ENCODE measurements around the gene GBP4. TPM values are rescaled to one million over a fixed set of nuclear protein-coding genes. Genes with fewer than 3 reads are reported as not detected.
A peak's percentile ranks its signal among the peaks of the same experiment; 100 is the strongest.
"Not testable (repeated sequence)": the region's sequence is repeated elsewhere in the genome, so short reads cannot be mapped to it uniquely, and the experiment has no call there.

GBP4 gene
- total RNA-seq: 1 to 10 TPM in 2 of 8 experiments, under 1 TPM in 5, not detected in 1; 0.21 to 1.9 (median 0.40) TPM

- H3K4me1 ChIP-seq (replicated peaks in 1 of 2): no peaks in the 10 kb centered on the region
- no peak within 1 kb of the TSS for H3K27ac ChIP-seq
- H3K4me3 ChIP-seq: no peak within 1 kb of the TSS
- peak in 1 of 8 experiments; percentile 50 for ATAC-seq (replicated peaks in 6 of 8)
- 29 to 90% (median 78%) methylated on average over 4 to 14 of the region's 21 CpGs; no CpG with 5 or more reads in 2 of the 10 experiments for WGBS, 10 experiments
- in situ Hi-C loops (cut with MboI; ENCODE audit: low pct_unique_long_range_greater_than_20kb in 2 of 9, low sequenced_read_pairs in 9 of 9, unreplicated experiment in 9 of 9): no loop called here
These were observed at the start of gene GBP4 for GRCh38 chr1:89198491-89199072. TSS of gene GBP4 (minus strand) at chr1:89198942. CDS start at chr1:89198834, 108 bp downstream.

- 42 to 96% (median 83%) methylated on average over 1 to 3 of the region's 3 CpGs; no CpG with 5 or more reads in 1 of the 10 experiments for WGBS, 10 experiments
- Histone ChIP-seq H3K4me1 (replicated peaks in 1 of 2) (no peaks in the 10 kb centered on the region), H3K4me3 (no peak overlapping the region), H3K27ac (no peak overlapping the region)
- no peak for ATAC-seq (replicated peaks in 6 of 8)
- in situ Hi-C loops (cut with MboI; ENCODE audit: low pct_unique_long_range_greater_than_20kb in 2 of 9, low sequenced_read_pairs in 9 of 9, unreplicated experiment in 9 of 9): no loop called here
These were observed 44.3 kb upstream of the GBP4 start for GRCh38 chr1:89243046-89243445.

GRCh38 chr1:89221341-89221740 lies 22.6 kb upstream of the GBP4 start:
- Histone ChIP-seq H3K27ac (no peak overlapping the region), H3K4me3 (no peak overlapping the region), H3K4me1 (replicated peaks in 1 of 2) (no peaks in the 10 kb centered on the region)
- WGBS, 10 experiments: 10 to 78% (median 56%) methylated on average over 1 of the region's 1 CpG; no CpG with 5 or more reads in 3 of the 10 experiments
- ATAC-seq (replicated peaks in 6 of 8): no peak
- in situ Hi-C loops (cut with MboI; ENCODE audit: low pct_unique_long_range_greater_than_20kb in 2 of 9, low sequenced_read_pairs in 9 of 9, unreplicated experiment in 9 of 9): loop anchor here in 1 of 9 experiments (25.0 kb wide), 1 partner anchor 91 kb away; no protein-coding TSS in a partner anchor

- not testable (repeated sequence) for H3K27ac ChIP-seq; ATAC-seq (replicated peaks in 6 of 8); H3K4me1 ChIP-seq (replicated peaks in 1 of 2); H3K4me3 ChIP-seq
- in situ Hi-C loops (cut with MboI; ENCODE audit: low pct_unique_long_range_greater_than_20kb in 2 of 9, low sequenced_read_pairs in 9 of 9, unreplicated experiment in 9 of 9): loop anchor here in 1 of 9 experiments (25.0 kb wide), 1 partner anchor 92 kb away; no protein-coding TSS in a partner anchor
These were observed 21.1 kb upstream of the GBP4 start for GRCh38 chr1:89219851-89220250.

GRCh38 chr1:89218941-89219340 lies 20.2 kb upstream of the GBP4 start:
- in situ Hi-C loops (cut with MboI; ENCODE audit: low pct_unique_long_range_greater_than_20kb in 2 of 9, low sequenced_read_pairs in 9 of 9, unreplicated experiment in 9 of 9): loop anchor here in 1 of 9 experiments (25.0 kb wide), 1 partner anchor 93 kb away; no protein-coding TSS in a partner anchor
- H3K4me3 ChIP-seq; H3K27ac ChIP-seq; ATAC-seq (replicated peaks in 6 of 8); H3K4me1 ChIP-seq (replicated peaks in 1 of 2): not testable (repeated sequence)
- WGBS, 10 experiments: 10 to 76% (median 51%) methylated on average over 2 to 3 of the region's 3 CpGs; no CpG with 5 or more reads in 2 of the 10 experiments

- no peaks in the 10 kb centered on the region for H3K4me1 ChIP-seq (replicated peaks in 1 of 2)
- ATAC-seq (replicated peaks in 6 of 8): no peak
- H3K4me3 ChIP-seq: no peak overlapping the region
- WGBS, 10 experiments: 33 to 88% (median 67%) methylated on average over 1 of the region's 1 CpG; no CpG with 5 or more reads in 1 of the 10 experiments
- in situ Hi-C loops (cut with MboI; ENCODE audit: low pct_unique_long_range_greater_than_20kb in 2 of 9, low sequenced_read_pairs in 9 of 9, unreplicated experiment in 9 of 9): loop anchor here in 1 of 9 experiments (25.0 kb wide), 1 partner anchor 99 kb away; no protein-coding TSS in a partner anchor
- no peak overlapping the region for H3K27ac ChIP-seq
These were observed 14.6 kb upstream of the GBP4 start for GRCh38 chr1:89213347-89213746.

GRCh38 chr1:89211035-89211634 lies 12.4 kb upstream of the GBP4 start:
- Histone ChIP-seq H3K4me3 (no peak overlapping the region), H3K4me1 (replicated peaks in 1 of 2) (no peaks in the 10 kb centered on the region), H3K27ac (no peak overlapping the region)
- 40 to 100% (median 83%) methylated on average over 1 of the region's 1 CpG; no CpG with 5 or more reads in 5 of the 10 experiments for WGBS, 10 experiments
- no peak for ATAC-seq (replicated peaks in 6 of 8)
- in situ Hi-C loops (cut with MboI; ENCODE audit: low pct_unique_long_range_greater_than_20kb in 2 of 9, low sequenced_read_pairs in 9 of 9, unreplicated experiment in 9 of 9): loop anchor here in 1 of 9 experiments (25.0 kb wide), 1 partner anchor 101 kb away; no protein-coding TSS in a partner anchor

GRCh38 chr1:89206373-89206772 lies 7.6 kb upstream of the GBP4 start:
- Histone ChIP-seq H3K27ac (no peak overlapping the region), H3K4me1 (replicated peaks in 1 of 2) (no peaks in the 10 kb centered on the region), H3K4me3 (no peak overlapping the region)
- WGBS, 10 experiments: 60 to 90% (median 70%) methylated on average over 1 to 3 of the region's 3 CpGs; no CpG with 5 or more reads in 3 of the 10 experiments
- in situ Hi-C loops (cut with MboI; ENCODE audit: low pct_unique_long_range_greater_than_20kb in 2 of 9, low sequenced_read_pairs in 9 of 9, unreplicated experiment in 9 of 9): loop anchor here in 1 of 9 experiments (25.0 kb wide), 1 partner anchor 106 kb away; no protein-coding TSS in a partner anchor
- ATAC-seq (replicated peaks in 6 of 8): no peak

- ATAC-seq (replicated peaks in 6 of 8): no peak
- Histone ChIP-seq H3K4me3 (no peak overlapping the region), H3K27ac (no peak overlapping the region), H3K4me1 (replicated peaks in 1 of 2) (no peaks in the 10 kb centered on the region)
- in situ Hi-C loops (cut with MboI; ENCODE audit: low pct_unique_long_range_greater_than_20kb in 2 of 9, low sequenced_read_pairs in 9 of 9, unreplicated experiment in 9 of 9): loop anchor here in 1 of 9 experiments (25.0 kb wide), 1 partner anchor 109 kb away; no protein-coding TSS in a partner anchor
- 50 to 100% (median 90%) methylated on average over 1 of the region's 1 CpG; no CpG with 5 or more reads in 4 of the 10 experiments for WGBS, 10 experiments
These were observed 4.4 kb upstream of the GBP4 start for GRCh38 chr1:89203166-89203565.

- in situ Hi-C loops (cut with MboI; ENCODE audit: low pct_unique_long_range_greater_than_20kb in 2 of 9, low sequenced_read_pairs in 9 of 9, unreplicated experiment in 9 of 9): loop anchor here in 1 of 9 experiments (25.0 kb wide), 1 partner anchor 111 kb away; no protein-coding TSS in a partner anchor
- 20 to 92% (median 81%) methylated on average over 1 to 4 of the region's 4 CpGs; no CpG with 5 or more reads in 1 of the 10 experiments for WGBS, 10 experiments
- Histone ChIP-seq H3K27ac (no peak overlapping the region), H3K4me3 (no peak overlapping the region), H3K4me1 (replicated peaks in 1 of 2) (no peaks in the 10 kb centered on the region)
- no peak for ATAC-seq (replicated peaks in 6 of 8)
These were observed 2.5 kb upstream of the GBP4 start for GRCh38 chr1:89201106-89201794.

GRCh38 chr1:89200663-89201062 lies 1.9 kb upstream of the GBP4 start:
- 0 to 83% (median 67%) methylated on average over 1 to 2 of the region's 2 CpGs; no CpG with 5 or more reads in 1 of the 10 experiments for WGBS, 10 experiments
- H3K27ac ChIP-seq: no peak overlapping the region
- in situ Hi-C loops (cut with MboI; ENCODE audit: low pct_unique_long_range_greater_than_20kb in 2 of 9, low sequenced_read_pairs in 9 of 9, unreplicated experiment in 9 of 9): loop anchor here in 1 of 9 experiments (25.0 kb wide), 1 partner anchor 112 kb away; no protein-coding TSS in a partner anchor

GRCh38 chr1:89199525-89200031 lies 836 bp upstream of the GBP4 start:
- H3K27ac ChIP-seq: no peak overlapping the region
- ATAC-seq (replicated peaks in 6 of 8): no peak
- H3K4me1 ChIP-seq (replicated peaks in 1 of 2): no peaks in the 10 kb centered on the region
- 60 to 100% (median 100%) methylated on average over 1 of the region's 1 CpG; no CpG with 5 or more reads in 1 of the 10 experiments for WGBS, 10 experiments
- no peak overlapping the region for H3K4me3 ChIP-seq
- in situ Hi-C loops (cut with MboI; ENCODE audit: low pct_unique_long_range_greater_than_20kb in 2 of 9, low sequenced_read_pairs in 9 of 9, unreplicated experiment in 9 of 9): loop anchor here in 1 of 9 experiments (25.0 kb wide), 1 partner anchor 113 kb away; no protein-coding TSS in a partner anchor

More at GRCh38 chr1:89200663-89201062, 1.9 kb upstream of the GBP4 start:
- no peaks in the 10 kb centered on the region for H3K4me1 ChIP-seq (replicated peaks in 1 of 2)
- H3K4me3 ChIP-seq: no peak overlapping the region
- ATAC-seq (replicated peaks in 6 of 8): peak in 1 of 8 experiments; percentile 38

Measured in motor neuron (in vitro differentiated cells).